ENCODE measurements around the gene PEMT.

- TF ChIP-seq, protein P1, sequence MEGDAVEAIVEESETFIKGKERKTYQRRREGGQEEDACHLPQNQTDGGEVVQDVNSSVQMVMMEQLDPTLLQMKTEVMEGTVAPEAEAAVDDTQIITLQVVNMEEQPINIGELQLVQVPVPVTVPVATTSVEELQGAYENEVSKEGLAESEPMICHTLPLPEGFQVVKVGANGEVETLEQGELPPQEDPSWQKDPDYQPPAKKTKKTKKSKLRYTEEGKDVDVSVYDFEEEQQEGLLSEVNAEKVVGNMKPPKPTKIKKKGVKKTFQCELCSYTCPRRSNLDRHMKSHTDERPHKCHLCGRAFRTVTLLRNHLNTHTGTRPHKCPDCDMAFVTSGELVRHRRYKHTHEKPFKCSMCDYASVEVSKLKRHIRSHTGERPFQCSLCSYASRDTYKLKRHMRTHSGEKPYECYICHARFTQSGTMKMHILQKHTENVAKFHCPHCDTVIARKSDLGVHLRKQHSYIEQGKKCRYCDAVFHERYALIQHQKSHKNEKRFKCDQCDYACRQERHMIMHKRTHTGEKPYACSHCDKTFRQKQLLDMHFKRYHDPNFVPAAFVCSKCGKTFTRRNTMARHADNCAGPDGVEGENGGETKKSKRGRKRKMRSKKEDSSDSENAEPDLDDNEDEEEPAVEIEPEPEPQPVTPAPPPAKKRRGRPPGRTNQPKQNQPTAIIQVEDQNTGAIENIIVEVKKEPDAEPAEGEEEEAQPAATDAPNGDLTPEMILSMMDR (IDR thresholded peaks at IDR 0.05) = no peak
- TF ChIP-seq FOXJ3 (CRISPR knock-in tag; IDR thresholded peaks at IDR 0.05; ENCODE audit: borderline replicate concordance) (no peak), ATF2 (CRISPR knock-in tag; IDR thresholded peaks at IDR 0.05; ENCODE audit: borderline replicate concordance, low read depth) (no peak), GTF2I (CRISPR knock-in tag; conservative IDR thresholded peaks at IDR 0.05) (no peak), KAT7 (CRISPR knock-in tag; IDR thresholded peaks at IDR 0.05; ENCODE audit: borderline replicate concordance) (no peak), ETV6 (CRISPR knock-in tag; IDR thresholded peaks at IDR 0.05) (no peak)
- TF ChIP-seq, protein P2, sequence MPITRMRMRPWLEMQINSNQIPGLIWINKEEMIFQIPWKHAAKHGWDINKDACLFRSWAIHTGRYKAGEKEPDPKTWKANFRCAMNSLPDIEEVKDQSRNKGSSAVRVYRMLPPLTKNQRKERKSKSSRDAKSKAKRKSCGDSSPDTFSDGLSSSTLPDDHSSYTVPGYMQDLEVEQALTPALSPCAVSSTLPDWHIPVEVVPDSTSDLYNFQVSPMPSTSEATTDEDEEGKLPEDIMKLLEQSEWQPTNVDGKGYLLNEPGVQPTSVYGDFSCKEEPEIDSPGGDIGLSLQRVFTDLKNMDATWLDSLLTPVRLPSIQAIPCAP (CRISPR knock-in tag; IDR thresholded peaks at IDR 0.05) = no peak
Measured at GRCh38 chr17:17518014-17518413, 73.5 kb downstream of the PEMT start.

All from WTC11 (cell line).